H1 (cell line): ENCODE data around the gene IVNS1ABP. TPM values are rescaled to one million over a fixed set of nuclear protein-coding genes. Genes with fewer than 3 reads are reported as not detected.

ENCODE experiments used
- ATF2 ChIP-seq: IDR thresholded peaks from 2 replicates; pipeline ENCODE4 v1.6.1; 2012; ENCODE audit warnings: low read length, inconsistent platforms
- CHD2 ChIP-seq: IDR thresholded peaks from 2 replicates; pipeline ENCODE4 v1.6.1; 2012; ENCODE audit warnings: low read length, improper control_type of control experiment
- EGR1 ChIP-seq: IDR thresholded peaks from 2 replicates; pipeline ENCODE4 v1.6.1; 2011; ENCODE audit warnings: low read depth, low read length, borderline replicate concordance
- KDM4A ChIP-seq: IDR thresholded peaks from one replicate; pipeline ENCODE4 v1.7.1; 2012; ENCODE audit warnings: low read depth, mild to moderate bottlenecking, moderate library complexity, low read length, inconsistent platforms; ENCODE audit not compliant: severe bottlenecking
- NRF1 ChIP-seq: IDR thresholded peaks from 2 replicates; pipeline ENCODE4 v1.6.1; 2011; ENCODE audit warnings: mild to moderate bottlenecking, low read depth, low read length, improper control_type of control experiment
- SAP30 ChIP-seq: fragments of 300-600 bp; sonication (generic); IDR thresholded peaks from 2 replicates; pipeline ENCODE4 v1.7.1; 2012; ENCODE audit warnings: low read length, moderate library complexity, mild to moderate bottlenecking, inconsistent platforms; ENCODE audit not compliant: insufficient read depth, insufficient replicate concordance
- YY1 ChIP-seq: IDR thresholded peaks from 2 replicates; pipeline ENCODE4 v1.6.1; 2011; ENCODE audit warnings: low read depth, mild to moderate bottlenecking, low read length
- polyA plus RNA-seq, 7 experiments: library from polyadenylated mRNA; depleted of rRNA in 3 of 7; stranded (reverse) in 5 of 7; unstranded in 2 of 7; fragments of >200 nt in 5 of 7; fragments of 200-250 nt in 2 of 7; gene quantifications; 1 replicate in 5 of 7; 2 replicates in 1 of 7; 4 replicates in 1 of 7; pipeline versions ENCODE4 v1.2.1 to v1.2.3, GENCODE V29; 2011 to 2013; ENCODE audit warnings: missing spikeins in 2 of 7, mixed read lengths in 2 of 7
- total RNA-seq: library from RNA; stranded (reverse); fragmentation: NEBNext Ultra II Directional; extraction: Animal tissue kit (Norgen Biotek cat#: 25700); gene quantifications from 2 replicates; pipeline ENCODE4 v1.2.1, GENCODE V29; 2021
- TF ChIP-seq, protein P1 (sequence below): fragments of 300-600 bp; sonication (generic); IDR thresholded peaks from 2 replicates; pipeline ENCODE4 v1.7.1; 2012; ENCODE audit warnings: low read length, moderate library complexity, mild to moderate bottlenecking, inconsistent platforms; ENCODE audit not compliant: insufficient replicate concordance
- TF ChIP-seq, protein P2 (sequence below): IDR thresholded peaks from 2 replicates; pipeline ENCODE4 v1.6.1; 2012; ENCODE audit warnings: inconsistent platforms

IVNS1ABP gene
- total and polyA plus RNA-seq, 2 of the 8 experiments (the other 6 are each of a cell fraction or from before 2014, with no cell fraction given): 65.9 to 189 TPM

- TF ChIP-seq, protein P1, sequence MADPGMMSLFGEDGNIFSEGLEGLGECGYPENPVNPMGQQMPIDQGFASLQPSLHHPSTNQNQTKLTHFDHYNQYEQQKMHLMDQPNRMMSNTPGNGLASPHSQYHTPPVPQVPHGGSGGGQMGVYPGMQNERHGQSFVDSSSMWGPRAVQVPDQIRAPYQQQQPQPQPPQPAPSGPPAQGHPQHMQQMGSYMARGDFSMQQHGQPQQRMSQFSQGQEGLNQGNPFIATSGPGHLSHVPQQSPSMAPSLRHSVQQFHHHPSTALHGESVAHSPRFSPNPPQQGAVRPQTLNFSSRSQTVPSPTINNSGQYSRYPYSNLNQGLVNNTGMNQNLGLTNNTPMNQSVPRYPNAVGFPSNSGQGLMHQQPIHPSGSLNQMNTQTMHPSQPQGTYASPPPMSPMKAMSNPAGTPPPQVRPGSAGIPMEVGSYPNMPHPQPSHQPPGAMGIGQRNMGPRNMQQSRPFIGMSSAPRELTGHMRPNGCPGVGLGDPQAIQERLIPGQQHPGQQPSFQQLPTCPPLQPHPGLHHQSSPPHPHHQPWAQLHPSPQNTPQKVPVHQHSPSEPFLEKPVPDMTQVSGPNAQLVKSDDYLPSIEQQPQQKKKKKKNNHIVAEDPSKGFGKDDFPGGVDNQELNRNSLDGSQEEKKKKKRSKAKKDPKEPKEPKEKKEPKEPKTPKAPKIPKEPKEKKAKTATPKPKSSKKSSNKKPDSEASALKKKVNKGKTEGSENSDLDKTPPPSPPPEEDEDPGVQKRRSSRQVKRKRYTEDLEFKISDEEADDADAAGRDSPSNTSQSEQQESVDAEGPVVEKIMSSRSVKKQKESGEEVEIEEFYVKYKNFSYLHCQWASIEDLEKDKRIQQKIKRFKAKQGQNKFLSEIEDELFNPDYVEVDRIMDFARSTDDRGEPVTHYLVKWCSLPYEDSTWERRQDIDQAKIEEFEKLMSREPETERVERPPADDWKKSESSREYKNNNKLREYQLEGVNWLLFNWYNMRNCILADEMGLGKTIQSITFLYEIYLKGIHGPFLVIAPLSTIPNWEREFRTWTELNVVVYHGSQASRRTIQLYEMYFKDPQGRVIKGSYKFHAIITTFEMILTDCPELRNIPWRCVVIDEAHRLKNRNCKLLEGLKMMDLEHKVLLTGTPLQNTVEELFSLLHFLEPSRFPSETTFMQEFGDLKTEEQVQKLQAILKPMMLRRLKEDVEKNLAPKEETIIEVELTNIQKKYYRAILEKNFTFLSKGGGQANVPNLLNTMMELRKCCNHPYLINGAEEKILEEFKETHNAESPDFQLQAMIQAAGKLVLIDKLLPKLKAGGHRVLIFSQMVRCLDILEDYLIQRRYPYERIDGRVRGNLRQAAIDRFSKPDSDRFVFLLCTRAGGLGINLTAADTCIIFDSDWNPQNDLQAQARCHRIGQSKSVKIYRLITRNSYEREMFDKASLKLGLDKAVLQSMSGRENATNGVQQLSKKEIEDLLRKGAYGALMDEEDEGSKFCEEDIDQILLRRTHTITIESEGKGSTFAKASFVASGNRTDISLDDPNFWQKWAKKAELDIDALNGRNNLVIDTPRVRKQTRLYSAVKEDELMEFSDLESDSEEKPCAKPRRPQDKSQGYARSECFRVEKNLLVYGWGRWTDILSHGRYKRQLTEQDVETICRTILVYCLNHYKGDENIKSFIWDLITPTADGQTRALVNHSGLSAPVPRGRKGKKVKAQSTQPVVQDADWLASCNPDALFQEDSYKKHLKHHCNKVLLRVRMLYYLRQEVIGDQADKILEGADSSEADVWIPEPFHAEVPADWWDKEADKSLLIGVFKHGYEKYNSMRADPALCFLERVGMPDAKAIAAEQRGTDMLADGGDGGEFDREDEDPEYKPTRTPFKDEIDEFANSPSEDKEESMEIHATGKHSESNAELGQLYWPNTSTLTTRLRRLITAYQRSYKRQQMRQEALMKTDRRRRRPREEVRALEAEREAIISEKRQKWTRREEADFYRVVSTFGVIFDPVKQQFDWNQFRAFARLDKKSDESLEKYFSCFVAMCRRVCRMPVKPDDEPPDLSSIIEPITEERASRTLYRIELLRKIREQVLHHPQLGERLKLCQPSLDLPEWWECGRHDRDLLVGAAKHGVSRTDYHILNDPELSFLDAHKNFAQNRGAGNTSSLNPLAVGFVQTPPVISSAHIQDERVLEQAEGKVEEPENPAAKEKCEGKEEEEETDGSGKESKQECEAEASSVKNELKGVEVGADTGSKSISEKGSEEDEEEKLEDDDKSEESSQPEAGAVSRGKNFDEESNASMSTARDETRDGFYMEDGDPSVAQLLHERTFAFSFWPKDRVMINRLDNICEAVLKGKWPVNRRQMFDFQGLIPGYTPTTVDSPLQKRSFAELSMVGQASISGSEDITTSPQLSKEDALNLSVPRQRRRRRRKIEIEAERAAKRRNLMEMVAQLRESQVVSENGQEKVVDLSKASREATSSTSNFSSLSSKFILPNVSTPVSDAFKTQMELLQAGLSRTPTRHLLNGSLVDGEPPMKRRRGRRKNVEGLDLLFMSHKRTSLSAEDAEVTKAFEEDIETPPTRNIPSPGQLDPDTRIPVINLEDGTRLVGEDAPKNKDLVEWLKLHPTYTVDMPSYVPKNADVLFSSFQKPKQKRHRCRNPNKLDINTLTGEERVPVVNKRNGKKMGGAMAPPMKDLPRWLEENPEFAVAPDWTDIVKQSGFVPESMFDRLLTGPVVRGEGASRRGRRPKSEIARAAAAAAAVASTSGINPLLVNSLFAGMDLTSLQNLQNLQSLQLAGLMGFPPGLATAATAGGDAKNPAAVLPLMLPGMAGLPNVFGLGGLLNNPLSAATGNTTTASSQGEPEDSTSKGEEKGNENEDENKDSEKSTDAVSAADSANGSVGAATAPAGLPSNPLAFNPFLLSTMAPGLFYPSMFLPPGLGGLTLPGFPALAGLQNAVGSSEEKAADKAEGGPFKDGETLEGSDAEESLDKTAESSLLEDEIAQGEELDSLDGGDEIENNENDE: no peak
- TF ChIP-seq, protein P2, sequence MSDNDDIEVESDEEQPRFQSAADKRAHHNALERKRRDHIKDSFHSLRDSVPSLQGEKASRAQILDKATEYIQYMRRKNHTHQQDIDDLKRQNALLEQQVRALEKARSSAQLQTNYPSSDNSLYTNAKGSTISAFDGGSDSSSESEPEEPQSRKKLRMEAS: no peak
- no peak for TF ChIP-seq EGR1
- TF ChIP-seq YY1: no peak
- TF ChIP-seq KDM4A: no peak
- TF ChIP-seq NRF1: no peak
- TF ChIP-seq SAP30: no peak
- no peak for TF ChIP-seq CHD2
- no peak for TF ChIP-seq ATF2
These were observed 24.2 kb upstream of the IVNS1ABP start (continued) for GRCh38 chr1:185341196-185341781.
